NB4 (cell line): ENCODE data around the gene BCAR3.

Experiments
- POLR2A ChIP-seq: IDR thresholded peaks from 2 replicates; pipeline ENCODE4 v1.6.1; 2011; ENCODE audit warnings: mild to moderate bottlenecking; ENCODE audit not compliant: insufficient read length; ENCODE audit errors: extremely low read depth
- TF ChIP-seq, protein P1 (sequence below): IDR thresholded peaks from one replicate; pipeline ENCODE4 v1.5.1; 2012; ENCODE audit warnings: low read depth, low read length
- TF ChIP-seq, protein P2 (sequence below): IDR thresholded peaks from 2 replicates; pipeline ENCODE4 v1.6.1; 2011; ENCODE audit warnings: low read depth, low read length

DNA sequence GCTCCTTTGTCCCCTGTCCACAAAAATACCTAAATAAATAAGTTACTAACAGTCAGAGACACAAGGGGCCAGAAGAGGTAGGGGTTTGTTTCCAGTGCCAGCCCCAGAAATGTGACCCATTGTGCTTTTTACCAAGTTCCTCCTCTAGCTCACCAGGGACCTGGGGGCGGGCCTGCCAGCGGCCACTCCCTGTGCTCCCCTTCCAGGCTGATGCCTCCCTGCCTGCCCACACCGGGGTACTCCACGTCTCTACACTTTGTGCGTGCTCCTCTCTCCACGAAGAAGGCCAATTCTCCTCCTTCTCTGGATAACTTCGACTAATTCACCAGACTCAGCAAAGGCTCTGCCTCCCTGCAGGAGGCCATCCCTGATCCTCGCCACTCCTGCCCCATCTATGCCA, 72.1 kb downstream of the BCAR3 start:
- TF ChIP-seq, protein P1, sequence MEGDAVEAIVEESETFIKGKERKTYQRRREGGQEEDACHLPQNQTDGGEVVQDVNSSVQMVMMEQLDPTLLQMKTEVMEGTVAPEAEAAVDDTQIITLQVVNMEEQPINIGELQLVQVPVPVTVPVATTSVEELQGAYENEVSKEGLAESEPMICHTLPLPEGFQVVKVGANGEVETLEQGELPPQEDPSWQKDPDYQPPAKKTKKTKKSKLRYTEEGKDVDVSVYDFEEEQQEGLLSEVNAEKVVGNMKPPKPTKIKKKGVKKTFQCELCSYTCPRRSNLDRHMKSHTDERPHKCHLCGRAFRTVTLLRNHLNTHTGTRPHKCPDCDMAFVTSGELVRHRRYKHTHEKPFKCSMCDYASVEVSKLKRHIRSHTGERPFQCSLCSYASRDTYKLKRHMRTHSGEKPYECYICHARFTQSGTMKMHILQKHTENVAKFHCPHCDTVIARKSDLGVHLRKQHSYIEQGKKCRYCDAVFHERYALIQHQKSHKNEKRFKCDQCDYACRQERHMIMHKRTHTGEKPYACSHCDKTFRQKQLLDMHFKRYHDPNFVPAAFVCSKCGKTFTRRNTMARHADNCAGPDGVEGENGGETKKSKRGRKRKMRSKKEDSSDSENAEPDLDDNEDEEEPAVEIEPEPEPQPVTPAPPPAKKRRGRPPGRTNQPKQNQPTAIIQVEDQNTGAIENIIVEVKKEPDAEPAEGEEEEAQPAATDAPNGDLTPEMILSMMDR, result no peak
- TF ChIP-seq POLR2A, result no peak
- TF ChIP-seq, protein P2, sequence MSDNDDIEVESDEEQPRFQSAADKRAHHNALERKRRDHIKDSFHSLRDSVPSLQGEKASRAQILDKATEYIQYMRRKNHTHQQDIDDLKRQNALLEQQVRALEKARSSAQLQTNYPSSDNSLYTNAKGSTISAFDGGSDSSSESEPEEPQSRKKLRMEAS, result no peak
